ENCODE measurements around the gene PRKAG2.

- TF ChIP-seq CTCF (IDR thresholded peaks at IDR 0.05; ENCODE audit: low read depth, low read length, missing input control) (no peak), MAX (IDR thresholded peaks at IDR 0.05) (no peak), NR2F2 (IDR thresholded peaks at IDR 0.05) (no peak)
Observed at GRCh38 chr7:151615058-151615457, 261.9 kb downstream of the PRKAG2 start.
